Stimulated activated CD8-positive, alpha-beta memory T cell treated with anti-CD3 and anti-CD28 coated beads, Interleukin-2, amount 100 ng/mL, for 1 hour (primary cell): ENCODE measurements around the gene SETX.

ENCODE experiments used
- DNase-seq, 2 donors: peaks; one replicate each; pipeline ENCODE4 v3.0.0-alpha.2; 2020; ENCODE audit warnings: low read depth in 2 of 2

The SETX gene

DNA sequence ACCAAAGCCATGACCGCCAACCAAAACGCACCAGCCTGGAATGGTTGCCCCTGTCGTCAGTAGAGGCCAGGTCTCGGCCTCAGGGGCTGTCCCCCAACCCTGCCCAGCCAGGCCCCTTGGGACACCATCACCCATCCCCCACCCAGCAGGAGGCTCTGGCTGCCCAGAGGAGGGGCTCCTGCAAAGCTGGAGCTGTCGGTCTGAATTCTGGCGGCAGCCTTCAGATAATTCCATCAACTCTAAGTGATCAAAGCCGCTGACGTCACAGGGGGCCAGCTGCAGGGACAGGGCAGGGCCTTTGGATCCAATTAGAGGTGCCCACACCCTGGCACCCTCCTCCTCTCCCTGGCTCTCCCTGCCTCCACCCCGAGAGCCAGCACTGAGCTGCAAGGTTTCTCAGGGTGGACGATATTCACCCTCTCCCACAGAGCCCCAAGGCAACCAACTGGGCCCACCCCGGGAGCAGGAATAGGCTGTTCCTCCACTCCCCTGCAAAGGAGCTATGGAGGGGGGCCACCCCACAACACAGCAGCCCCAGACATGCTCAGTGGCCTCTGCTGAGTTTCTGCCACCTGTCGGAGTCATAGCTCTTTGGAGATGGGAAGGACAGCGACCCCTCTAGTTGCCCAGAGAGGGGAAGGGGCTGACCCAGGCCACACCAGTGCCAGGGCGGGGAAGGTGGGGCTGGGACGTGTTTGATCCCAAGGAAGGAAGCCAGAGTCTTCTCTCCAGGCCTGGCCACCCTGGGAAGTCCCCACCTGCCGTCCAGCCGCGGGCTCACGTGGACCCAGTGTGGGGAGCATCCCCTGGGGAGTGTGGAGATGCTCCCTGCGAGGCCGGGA is 114.6 kb downstream of the SETX start:
- DNase-seq: no peak

DNA sequence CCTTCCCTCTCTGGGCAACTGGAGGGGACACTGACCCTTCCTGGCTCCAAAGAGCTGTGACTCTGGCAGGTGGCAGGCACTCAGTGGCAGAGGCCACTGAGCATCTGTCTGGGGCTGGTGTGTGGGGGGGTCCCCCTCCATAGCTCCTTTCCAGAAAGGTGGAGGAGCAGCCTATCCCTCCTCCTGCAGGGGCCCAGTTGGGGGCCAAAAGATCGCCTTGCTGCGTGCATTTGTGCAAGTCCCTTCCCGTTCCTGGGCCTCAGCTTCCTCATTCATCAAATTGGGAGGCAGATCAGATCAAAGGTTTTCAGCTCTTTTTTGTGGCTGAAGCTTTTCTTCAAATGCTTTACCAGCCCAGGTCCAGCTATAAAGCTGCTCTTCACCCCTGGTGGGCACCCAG is 115.3 kb downstream of the SETX start:
- no peak for DNase-seq

DNA sequence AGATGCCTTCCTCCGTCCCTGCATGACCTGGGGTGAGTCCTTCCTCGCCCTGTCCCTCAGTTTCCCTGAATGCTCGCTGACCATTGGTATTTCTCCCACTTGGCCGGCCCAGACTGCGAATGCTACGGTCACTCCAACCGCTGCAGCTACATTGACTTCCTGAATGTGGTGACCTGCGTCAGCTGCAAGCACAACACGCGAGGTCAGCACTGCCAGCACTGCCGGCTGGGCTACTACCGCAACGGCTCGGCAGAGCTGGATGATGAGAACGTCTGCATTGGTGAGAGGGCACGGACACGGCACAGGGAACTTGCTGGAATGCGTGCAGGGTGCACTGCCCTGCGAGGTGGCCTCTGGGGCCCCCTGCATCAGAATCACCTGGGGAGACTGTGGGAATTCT is 115.8 kb downstream of the SETX start:
- DNase-seq: no peak

DNA sequence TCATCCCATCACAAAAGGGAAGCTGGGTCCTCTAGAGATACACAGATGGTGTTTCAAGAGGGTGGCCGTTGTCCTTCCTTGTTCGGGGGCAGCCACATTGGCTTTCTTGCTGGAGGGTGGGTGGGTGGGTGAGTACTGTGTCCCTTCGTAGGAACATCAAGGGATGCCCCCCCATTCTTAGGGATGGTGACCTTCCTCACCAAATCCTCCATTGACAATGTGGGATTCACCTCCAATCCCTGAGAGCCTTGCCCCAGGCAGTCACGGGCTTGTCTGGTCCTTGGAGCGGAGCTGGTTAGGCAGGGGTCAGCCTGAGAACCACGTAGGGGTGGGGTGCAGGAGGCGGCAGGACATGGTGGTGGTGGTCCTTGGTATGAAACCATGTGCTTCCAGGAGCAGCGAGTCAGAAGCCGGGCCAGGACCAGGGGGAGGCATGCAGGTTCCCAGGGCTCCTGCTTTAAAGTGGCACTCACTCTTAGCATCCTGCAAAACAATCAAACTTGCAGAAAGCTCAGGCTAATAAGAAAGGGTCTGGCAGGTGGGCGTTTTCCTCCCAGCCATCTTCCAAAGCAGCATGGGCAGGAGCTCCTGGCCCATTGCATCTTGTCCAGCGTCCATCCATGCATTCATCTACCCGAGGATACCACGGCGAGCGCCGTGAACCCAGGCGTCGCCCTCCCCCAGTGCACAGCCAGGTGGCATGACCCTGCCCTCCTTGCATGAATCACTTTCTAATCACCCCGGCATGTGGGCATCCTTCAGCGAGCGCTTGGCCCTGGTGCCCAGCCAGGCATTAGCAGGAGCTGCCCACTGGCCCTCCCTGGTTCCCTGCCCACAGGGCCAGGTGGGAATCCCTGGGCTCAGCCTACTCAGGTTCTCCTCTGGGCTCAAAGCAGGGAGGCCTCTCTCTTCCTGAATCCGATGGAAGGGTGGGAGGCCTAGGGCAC is 116.5 kb downstream of the SETX start:
- DNase-seq: no peak

DNA sequence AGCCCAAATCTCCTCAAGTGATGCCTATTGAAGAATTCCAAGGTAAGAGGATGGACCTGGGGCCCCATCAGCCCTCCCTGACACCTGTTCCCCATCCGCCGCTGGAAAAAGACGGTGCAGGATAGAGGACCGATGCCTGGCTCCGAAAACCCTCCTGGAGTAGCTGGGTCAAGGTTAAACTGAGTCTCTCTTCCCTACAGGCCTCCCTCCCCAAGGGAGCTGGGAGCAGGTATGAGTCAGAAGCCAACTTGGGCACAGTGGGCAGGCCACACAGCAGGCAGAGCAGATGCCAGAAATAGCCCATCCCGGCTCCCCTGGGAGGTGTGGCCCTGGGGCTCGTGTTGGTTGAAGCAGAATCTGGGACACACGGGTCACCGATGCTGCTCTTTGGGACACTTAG is 117.3 kb downstream of the SETX start:
- no peak for DNase-seq

DNA sequence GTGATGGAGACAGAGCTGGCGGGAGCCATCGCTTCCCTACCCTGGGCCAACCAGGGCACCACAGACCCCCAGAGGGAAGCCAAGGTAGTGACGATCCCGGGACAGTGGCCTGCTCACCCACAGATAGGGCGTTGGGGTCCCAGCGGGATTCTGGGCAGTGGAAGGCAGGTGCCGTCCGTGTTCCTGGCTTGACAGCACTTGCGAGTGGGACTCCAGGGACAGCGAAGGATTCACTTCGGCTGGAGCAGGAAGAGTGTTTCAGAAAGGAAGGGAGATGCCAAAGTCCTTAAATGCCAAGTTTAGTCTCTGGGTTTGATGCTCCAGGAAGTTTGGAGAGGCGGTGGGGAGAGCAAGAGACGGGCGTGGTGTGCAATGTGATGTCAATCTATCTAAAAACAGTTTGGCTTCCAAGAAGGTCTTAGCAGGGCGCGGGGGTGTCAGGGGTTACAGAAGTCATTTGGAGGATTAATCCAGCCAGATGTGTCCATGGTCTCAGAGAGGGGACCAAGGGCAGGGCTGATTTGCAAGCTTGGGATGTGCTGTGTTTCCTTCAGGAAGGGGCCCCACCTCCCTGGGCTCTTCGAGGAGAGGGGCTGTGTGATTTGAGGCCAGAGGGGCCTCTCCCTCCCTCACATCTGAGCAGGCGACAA is 118.0 kb downstream of the SETX start:
- DNase-seq: no peak

DNA sequence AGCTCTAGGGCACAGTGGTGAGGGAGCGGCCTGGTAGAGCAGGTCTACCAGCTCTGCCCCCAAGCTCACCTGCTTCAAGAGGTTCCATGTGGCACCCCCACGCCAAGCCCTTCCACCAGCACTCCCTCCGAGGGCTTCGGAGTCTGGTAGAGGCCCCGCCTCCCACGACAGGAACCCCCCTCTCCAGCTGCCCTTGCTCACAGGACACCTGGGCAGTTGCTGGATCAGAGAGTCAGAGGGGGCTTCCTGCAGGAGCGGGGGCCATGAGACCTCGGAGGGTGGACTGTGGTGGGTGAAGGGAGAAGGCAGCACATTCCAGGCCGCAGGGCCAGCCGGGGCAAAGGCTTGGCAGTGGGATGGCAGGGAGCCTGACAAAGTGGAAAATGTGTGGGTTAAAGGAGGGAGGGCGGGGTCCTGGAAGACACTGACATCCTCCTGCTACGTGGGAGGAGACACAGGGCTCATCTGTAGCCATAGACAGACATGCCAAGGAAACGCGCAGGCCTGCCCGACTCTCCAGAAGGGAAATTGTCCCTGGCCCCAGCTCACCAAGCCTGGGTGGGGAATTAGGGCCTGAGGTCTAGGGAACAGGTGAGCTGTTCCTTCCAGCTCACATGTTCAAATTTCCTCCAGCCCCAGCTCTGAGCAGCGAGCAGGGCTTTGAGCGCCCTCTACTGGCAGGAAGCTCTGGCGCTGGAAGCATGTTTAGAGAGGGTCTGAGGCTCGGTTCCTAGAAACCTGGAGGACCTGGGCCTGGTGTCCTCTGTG is 118.7 kb downstream of the SETX start:
- peak; percentile 60 to 62 for DNase-seq

DNA sequence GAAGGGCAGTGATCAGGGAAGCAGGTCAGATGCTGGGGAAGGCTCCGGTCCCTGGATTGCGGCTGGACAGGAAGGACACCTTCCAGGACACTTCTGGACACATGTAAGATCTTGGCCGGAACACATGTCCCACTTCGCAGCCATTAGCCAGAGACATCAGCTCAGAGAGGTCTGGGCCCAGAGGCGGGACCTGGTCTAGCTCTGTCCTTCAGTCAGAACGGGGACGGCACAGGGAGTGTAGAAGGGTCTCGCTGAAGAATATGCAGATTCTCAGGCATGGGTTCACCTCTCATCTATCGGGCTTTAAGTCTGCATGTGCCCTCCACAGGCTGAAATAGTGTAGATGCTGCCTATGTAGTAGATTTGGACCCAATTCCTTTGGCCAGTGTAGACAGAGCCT is 119.7 kb downstream of the SETX start:
- no peak for DNase-seq

DNA sequence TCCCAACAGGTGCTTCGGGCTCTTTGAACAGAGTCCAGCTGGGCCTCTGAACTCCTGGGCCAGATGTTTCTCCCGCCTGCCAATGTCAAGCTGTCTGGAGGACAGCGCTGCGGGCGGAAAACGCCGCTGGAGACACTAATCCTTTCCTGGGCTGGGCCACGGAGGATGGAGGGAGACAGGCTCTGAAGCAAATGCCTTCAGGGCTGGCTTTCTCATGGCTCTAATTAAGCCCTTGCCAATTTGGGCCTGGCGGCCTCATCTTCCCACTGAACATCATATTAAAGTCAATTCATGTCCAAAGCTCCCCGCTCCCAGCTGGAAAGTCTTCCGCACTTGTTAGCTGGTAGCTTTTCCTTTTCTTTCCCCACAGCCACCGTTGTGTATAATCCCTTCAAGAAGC is 120.3 kb downstream of the SETX start:
- no peak for DNase-seq

DNA sequence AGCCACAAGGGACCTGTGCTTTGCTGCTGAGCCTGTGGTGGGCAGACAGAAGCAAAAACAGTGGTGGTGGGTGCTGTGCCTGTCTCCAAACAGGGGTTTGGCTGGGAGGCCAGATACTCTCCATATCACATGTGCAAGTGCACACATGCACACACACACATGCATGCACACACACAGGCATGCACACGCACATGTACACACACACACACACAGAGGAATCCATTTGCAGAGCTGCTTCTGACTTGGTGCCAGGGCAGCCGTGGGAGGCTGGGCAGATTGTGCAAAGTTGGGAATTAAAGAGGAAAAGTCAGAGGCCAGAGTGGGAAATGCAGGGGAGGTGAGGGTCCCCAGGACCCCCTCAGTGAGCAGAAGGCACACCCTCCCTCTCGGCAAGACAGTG is 121.6 kb downstream of the SETX start:
- DNase-seq: no peak

DNA sequence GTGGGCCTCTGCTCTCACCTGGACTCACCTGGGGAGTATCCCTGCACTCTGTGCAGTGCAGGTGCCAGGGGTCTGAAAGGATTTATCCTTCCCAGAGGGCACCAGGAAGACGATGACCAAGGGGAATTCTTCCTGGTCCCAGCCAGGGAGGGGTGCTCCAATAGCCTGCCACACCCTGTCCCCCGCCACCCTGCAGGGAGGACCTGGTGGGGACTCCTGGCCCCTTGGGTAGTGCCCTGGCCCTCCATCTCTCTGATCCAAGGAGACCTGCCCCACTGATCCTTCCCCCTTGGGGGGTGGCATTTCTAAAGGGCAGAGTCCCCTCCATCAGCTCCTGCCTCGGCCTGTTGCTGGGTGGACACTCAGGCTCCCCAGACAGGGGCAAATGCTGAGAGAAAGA is 122.3 kb downstream of the SETX start:
- no peak for DNase-seq

DNA sequence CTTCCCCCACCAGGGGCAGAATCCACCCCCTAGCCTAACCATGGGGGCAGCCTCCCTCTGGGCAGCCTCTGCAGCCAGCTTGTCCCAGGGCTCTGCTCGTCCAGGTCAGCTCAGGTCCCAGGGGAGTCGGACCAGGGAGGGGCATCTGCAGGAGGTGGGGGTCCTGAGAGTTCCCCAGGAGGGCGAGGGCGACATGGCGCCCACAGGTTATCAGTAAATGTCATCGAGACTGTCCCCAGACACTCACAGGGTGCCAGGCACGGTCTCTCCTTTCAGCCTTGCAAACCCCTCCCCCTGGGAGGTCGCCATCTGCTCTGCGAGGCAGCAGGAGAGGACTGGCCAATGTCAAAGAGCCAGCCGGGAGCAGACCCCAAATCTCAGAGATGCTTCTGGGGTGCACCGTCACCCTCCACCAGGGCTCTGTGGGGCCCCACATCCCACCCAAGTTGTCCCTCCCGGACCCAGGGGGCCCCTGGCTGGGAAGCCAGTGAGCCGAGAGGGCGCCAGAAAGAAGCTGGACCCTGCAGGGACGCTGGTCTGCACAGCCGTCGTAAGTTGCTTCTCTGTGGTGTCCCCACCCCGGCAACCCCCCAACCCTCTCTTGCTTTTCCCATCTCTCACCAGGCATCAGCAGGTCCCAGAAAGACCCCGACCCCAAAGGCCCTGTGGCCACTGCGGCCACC is 123.6 kb downstream of the SETX start:
- DNase-seq: no peak

DNA sequence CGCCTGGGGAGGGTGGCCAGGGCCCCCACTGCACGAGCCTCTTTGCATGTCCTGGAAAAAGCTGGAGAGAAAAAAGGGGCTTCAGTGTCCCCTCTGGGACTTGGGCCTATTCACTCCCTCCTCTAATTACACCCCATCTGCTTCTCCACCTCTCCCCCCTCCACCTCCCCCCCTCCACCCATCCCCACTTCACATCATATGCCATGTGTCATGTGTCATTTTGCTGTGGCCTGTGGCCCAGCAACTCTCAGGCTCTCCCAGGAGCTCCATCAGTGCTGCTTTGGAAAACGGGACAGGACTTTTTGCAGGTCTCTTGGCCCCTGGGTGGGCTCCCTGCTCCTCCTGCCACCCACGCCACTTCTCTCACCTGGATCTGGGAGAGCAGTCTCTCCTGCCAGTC is 124.2 kb downstream of the SETX start:
- DNase-seq: no peak

DNA sequence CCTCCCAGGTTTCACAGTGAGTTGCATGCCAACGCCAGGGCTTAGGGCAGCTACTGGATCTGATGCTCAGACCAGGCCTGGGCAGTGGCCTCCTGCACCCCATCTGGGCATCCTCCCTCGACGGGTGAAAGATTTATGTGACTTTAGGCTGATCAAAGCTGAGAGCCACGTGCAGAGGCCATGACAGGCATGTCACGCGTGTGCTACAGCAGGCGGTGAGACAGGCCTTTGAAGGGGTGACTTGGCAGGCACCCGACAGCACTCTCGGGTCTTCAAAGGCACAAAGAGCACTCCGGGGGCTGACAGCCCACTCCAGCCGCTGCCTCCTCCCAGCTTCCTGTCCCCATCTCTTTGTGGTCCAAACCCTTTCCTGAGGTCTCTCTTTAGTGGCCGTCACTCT is 126.7 kb downstream of the SETX start:
- no peak for DNase-seq

DNA sequence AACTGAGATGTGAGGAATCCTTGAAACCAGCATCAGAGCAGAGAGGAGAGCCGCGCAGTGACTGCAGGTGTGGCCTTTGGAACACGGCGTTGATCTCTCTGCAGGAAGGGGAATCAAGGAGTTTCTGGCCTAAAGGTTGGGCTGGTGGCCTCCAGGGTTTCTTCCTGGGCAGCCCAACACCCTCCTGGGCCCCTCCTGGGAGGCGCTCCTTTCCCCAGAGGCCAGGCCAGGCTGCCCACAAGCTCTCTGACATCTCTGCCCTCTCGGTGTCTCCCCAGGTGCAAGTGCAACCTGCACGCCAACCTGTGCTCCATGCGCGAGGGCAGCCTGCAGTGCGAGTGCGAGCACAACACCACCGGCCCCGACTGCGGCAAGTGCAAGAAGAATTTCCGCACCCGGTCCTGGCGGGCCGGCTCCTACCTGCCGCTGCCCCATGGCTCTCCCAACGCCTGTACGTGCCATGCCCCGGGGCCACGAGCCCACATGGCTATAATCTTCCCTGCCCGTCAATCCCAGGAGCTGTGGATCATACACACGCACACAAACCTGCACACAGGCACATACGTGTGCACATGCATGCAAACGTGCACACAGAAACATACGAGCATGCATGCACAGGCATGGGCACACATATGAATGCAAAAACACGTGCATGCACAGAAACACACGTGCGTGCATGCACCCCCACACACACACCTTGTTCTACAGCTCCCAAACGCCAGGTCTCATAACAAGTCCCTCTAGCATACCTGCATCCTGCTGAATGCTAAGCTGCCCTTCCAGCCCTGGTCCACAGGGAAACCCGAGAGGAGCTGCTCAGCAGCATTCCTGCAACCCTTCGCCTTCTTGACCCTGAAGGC is 128.0 kb downstream of the SETX start:
- DNase-seq: no peak

DNA sequence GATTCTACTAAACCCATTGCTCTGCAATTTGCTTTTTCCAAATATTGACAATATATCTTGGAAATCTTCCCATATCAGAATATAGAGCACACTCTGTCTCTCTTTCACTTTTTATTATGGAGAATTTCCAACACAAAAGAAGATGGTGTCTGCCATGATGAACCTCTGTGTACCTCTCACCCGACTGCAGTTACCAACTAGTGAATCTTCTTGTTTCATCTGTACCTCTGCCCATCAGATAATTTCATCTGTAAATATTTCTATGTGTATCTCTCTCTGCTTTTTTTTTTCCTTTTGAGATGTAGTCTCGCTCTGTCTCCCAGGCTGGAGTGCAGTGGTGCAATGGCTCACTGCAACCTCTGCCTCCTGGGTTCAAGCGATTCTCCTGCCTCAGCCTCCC is 130.1 kb downstream of the SETX start:
- no peak for DNase-seq

DNA sequence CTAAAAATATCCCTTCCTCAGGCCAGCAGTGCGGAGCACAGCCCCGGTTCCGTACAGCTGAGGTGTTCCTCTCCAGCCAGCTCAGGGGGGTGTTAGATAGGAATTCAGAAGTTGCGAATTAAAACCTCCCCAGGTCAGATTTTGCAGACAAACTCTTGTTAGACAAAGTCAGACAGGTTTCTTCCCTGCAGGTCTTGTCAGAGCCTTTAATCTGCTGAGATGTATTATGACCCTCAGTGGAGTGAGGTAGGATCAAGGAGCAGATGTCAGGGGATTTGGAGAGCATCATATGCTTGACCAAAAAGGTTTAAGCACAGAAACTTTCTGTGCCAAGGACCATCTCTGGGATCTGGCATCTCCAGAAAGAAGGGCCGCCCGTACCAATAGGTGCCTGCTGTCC is 132.8 kb downstream of the SETX start:
- DNase-seq: no peak

DNA sequence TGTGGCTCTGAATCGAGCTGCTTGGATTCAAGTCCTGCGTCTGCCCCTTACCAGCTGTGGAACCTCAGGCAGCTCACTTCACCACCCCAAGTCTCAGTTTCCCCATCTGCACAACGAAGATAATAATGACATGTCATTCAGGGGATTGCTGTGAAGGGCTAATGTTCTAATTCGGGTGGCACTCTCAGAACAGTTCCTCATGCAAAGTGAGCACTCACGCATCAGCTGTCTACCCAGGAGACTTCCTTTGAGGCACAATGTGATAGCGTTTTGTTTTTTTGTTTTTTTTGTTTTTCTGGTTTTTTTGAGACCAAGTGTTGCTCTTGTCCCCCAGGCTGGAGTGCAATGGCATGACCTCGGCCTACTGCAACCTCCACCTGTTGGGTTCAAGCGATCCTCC is 136.6 kb downstream of the SETX start:
- no peak for DNase-seq

DNA sequence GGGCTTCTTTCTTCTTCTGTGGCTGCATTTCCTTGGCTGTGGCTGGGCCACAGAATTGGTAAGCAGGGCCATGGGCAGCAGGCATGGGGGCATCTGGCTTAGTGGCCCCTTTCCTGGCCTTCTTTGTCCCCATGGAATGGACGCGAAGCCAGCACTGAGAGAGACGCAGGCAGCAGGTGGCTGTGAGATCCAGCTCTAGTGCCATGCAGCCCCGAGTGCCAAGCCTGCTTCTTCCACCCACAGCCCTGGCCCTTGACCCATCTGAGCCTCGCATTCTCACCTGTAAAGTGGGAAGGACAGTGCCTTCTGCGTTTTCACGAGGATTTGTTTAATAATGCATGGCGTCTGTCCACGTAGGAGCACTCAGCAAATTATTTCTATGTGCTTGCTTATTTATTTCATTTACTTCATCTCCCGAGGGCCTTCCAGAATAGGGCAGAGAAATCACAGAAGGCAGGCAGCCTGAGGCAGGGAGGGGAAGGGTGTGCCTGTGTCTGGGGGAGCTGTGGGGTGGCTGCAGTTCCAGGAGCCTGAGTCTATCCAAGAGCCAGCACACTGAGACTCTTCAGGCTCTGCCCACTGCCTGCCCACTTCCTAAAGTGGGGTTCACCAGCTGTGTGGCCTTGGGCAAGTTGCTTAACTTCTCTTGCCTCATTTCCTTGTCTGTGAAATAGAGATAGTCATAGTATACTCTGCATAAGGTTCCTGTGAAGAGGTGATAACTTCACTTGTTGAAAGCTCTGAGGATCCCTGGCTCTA is 137.7 kb downstream of the SETX start:
- no peak for DNase-seq
